HG03064 (cell line): ENCODE measurements around the gene NME7.
"Not testable (repeated sequence)": the region's sequence is repeated elsewhere in the genome, so short reads cannot be mapped to it uniquely, and the experiment has no call there.

Source experiments
- ATAC-seq: cut with Tn5 transposase; IDR thresholded peaks from one replicate; pipeline ENCODE4 v1.9.1; 2021; ENCODE audit warnings: low read depth; ENCODE audit not compliant: unreplicated experiment

NME7 gene

DNA sequence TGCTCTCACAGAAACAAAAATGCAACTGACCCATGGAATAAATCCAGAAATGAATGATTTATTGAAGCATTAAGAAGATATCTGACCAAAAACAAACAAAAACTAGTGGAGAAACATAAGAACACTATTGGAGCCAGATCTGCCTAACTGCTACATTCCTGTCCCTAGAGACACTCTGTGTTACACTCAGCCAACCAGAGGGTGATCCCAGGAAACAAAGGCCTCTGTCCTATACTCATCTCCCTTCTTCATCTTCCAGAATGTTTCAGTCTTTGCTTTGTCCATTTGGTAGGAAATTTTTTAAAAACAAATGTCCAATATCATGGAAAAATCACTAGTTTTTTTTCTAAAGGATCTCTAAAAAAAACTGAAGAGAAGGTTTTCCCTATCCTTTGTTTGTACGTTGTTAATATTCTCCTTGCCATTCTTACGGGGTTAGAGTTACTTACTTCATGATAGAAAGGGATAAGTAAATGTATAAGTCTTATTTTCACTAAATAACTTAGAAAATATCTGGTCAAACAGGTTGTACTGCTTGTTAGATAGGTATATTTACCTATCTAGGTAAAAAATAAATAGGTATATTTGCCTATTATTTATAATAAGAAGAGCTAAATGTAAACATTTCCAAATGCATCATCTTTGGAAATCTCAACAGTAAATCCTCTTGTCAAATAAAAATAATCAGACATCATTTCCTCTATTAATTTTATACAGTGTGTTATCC is 59.1 kb downstream of the NME7 start:
- no peak for ATAC-seq

DNA sequence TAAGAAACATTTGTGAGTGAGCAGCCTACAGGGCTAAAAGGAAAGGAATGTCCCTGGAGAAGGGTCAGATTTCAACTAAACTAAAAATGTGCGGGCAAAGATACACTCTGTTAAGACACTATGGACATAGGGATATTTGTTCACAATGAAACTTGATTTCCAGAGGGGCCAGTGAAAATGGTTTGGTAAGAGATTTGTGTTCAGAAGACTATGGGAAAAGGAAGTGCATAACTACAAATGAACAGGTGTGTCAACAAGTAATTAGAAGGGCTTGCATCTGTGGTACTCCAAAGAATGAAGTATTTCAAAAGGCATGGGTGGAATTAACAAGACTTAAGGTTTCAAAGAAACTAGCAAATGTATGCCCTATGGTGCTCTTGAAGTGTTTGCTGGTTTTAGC is 60.4 kb downstream of the NME7 start:
- ATAC-seq: no peak

DNA sequence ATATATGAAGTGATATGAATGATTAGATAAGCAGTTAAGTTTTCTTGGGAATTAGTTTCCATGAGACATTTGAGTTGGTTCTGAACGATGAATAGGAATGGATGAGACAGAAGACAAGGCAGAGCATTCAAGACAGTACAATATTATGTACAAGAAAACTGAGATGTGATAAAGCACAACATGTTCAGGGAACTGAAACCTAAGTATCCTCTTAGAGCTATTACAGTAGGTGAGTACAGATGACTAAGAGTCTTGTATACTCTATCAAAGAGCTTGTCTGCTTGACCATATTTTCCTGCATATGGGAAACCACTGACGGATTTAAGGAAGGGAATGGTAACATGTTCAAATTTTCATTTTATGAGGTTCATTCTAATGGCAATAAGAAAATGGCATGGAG is 61.6 kb downstream of the NME7 start:
- ATAC-seq: no peak

DNA sequence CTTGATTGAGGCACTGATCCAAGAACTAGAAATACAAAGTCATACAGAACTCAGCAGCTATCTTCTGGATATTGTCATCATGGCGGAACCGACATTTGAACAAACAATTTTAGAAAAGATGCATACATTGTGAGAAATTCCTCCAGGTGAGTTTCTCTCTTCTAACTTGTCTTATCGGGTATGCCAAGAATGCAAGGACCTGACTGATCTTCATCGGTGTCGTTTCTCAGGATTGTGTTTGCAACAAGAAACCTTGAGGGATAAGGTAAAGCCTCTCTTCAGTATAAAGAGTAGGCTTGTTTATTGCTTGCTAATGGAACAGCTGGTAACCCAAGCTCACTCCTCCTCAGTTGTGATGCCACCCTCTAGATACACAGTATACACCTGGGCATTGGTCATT is 62.2 kb downstream of the NME7 start:
- no peak for ATAC-seq

DNA sequence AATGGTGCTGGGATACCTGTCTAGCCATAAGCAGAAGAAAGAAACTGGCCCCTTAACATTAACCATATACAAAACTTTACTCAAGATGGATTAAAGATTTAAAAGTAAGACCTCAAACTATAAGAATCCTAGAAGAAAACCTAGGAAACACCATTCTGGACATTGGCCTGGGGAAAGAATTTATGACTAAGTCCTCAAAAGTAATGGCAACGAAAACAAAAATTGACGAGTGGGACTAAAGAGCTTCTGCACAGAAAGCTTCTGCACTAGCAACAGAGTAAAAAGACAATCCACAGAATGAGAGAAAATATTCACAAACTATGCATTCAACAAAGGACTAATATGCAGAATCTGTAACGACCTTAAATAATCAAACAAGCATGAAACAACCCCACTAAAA is 66.7 kb downstream of the NME7 start:
- no peak for ATAC-seq

DNA sequence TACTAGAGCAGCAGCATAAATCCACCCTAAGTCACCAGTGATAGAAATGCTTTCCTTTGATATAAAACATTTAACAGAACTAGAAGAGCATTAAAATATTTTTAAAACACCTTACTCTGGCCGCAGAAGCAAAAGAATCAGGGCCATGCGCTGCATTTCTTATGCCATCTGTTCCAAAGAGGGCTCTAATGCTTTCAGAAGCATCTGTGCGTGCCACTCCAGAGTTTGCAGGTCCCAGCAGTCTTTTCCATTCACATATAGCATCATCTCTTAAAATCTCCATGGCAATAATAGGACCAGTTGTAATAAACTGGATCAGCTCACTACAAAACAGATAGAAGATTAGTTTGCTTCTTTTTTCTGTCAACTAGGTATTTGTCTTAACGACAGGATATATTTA is 69.2 kb downstream of the NME7 start:
- ATAC-seq: no peak

DNA sequence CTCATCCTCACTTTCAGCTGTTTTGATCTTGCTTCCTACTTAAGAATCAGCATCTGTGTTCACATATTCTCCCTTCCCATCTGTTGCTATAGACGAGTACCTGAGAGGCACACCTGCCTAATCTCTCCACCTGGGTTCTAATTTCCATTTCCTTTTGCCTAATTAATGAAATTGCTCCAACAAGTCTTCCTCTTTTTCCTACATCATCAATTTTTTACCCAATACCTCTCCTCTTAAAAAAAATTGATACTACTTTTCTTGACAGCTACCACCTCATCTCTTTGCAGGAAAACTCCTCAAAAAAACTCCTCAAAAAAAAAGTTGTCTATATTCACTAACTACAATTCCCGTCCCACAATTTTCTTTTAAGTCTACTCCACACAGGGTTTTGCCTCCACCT is 71.8 kb downstream of the NME7 start:
- no peak for ATAC-seq

DNA sequence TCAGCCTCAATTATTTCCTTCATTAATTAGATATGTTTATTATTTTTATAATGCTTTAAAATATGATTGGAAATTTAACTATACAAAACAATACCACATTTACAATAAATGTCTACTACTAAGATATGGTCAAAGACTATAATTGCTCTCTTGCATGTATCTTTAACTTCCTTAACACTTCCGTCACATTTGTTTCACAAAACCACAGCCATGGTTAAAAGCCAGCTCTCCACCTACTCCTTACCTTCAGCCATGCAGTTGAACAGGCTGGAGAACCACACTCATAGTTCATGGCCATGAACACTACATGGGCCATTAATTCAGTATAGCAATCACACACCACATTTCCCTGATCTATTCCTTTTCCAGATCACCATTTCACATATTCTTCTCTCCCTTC is 72.2 kb downstream of the NME7 start:
- ATAC-seq: no peak

DNA sequence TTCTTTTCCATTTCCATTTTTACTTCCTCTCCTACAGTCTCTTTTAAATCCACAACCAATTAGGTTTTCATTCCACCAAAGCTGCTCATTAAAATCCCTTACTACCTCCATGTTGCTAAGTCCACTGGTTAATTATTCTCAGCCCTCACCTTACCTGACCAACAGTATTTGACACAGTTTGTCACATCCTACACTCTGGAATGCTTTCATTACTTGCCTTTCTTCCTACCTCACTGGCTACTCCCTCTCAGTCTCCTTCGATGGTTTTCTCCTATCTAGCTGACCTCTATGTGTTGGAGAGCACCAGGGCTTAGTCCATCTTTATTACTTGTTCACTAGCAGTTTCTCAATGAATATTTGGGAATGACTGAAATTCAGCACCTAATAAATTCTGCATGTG is 78.6 kb downstream of the NME7 start:
- no peak for ATAC-seq

DNA sequence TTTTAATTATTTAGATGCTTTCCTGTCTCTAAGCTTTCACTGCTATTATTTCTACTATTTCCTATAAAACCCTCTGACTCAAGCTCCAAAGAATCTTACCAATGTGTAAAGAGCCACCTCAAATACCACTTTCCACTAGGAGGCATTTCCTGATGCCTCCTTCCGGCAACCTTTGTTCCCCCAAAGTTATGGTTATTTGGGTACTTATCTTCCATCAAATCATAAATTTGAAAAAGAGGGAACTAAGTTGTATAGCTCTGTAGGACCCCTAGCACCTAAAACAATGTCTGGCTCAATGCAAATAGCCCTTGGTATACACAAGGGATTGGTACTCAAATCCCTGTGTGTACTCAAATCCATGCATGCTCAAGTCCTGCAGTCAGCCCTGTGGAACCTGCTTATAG is 79.6 kb downstream of the NME7 start:
- no peak for ATAC-seq

DNA sequence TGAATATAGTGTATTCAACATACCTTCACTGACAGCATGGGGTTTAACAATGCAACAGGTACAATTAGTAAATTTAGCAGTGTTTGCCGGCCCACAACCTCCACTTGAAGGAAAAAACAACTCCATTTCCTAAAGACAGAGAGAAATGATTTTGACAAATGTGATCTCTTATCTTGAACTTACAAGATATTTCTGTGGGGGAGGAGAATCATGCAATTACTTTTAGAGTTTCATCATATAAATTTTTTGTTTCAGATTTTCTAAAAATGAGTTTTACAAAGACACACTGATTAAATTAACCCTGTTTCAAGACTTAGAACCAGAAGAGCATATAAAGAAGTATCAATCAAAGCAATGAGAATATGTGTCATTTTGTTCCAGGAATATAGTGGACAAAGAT is 80.3 kb downstream of the NME7 start:
- ATAC-seq: no peak

DNA sequence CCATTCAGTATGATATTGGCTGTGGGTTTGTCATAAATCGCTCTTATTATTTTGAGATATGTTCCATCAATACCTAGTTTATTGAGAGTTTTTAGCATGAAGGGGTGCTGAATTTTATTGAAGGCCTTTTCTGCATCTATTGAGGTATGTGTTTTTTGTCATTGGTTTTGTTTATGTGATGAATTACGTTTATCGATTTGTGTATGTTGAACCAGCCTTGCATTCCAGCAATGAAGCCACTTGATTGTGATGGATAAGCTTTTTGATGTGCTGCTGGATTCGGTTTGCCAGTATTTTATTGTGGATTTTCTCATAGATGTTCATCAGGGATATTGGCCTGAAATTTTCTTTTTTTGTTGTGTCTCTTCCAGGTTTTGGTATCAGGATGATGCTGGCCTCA is 86.0 kb downstream of the NME7 start:
- ATAC-seq: not testable (repeated sequence)

DNA sequence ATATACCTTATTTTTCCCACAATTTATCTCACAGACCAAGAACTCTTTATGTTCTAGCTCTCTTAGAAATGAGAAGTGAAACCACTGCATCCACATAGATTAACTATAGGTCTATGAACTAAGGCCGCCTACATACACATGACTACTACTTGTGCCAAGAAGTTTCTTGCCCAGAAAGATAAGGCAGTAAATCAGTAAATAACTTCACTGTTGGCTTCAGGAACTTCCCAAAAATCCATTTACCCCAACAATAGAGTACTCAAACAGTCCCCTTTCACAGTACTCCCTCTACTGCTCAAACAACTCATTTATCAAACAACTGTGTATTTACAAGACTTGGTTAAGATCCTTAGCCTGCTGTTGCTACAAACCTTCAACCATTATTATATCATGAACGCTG is 96.5 kb downstream of the NME7 start:
- peak; percentile 73 for ATAC-seq

DNA sequence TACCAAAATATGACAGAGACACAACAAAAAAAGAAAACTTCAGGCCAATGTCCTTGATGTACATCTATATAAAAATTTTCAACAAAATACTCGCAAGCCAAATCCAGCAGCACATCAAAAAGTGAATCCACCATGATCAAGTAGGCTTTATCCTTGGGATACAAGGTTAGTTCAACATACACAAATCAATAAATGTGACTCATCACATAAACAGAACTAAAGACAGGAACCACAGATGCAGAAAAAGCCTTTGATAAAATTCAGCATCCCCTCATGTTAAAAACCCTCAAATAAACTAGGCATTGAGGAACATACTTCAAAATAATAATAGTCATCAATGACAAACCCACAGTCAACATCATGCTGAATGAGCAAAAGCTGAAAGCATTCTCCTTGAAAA is 101.5 kb downstream of the NME7 start:
- ATAC-seq: no peak

DNA sequence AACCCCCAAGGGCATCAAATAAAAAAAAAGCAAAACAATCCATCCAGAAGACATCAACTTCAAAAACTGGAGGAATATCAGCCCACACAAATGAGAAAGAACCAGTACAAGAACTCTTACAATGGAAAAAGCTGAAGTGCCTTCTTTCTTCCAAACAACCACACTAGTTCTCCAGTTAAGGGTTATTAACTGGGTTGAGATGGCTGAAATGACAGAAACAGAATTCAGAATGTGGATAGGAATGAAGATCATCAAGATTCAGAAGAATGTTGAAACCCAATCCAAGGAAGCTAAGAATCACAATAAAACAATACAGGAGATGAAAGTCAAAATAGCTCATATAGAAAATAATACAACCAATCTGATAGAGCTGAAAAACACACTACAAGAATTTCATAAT is 104.5 kb downstream of the NME7 start:
- no peak for ATAC-seq

DNA sequence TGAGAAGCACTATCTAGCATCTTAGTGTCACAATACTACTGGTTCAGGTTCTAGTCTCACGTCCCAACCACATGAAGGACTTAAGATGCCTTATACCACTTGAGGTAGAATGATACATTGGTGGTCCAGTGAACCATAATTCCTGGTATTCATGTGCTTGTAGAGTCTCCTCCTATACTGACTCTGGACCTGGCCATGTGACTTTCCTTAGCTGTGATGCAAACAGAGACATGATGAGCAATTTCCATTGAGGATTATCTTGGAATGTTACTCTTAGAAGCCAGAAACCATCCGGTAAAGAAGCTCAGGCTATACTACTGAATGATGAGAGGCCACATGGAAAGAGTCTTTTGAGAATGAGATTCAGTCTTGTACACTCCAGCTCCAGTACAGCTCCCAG is 105.7 kb downstream of the NME7 start:
- ATAC-seq: no peak

DNA sequence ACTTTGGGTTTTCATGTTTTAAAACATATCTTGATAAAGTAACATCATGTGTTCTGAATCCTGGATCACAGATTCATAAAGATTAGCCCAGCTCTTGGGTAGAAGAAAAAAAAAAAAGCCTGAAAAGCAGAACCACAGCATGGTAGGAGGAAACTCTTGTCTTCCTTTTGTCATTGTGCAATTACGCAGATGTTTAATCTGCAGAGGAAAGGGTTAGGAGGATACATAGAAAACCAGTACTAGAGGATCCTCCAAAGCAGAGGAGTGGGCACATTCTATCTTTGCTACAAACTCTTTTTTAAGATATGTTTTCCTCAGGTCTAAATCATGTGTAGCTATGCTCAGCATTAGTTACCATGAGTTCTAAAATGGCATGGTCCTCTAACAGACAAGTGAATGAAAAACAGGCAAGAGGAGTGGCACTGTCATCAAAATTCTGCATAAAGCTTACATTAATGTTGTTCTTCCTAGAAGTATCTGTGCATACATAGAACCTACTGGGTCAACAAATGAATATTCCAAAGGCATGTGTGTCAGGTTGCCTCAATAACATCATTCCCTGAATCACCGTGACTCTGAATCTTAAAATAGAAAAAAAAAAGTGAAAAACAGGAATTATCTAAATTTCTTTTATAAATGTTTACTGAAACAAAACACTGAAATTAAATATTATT is 107.0 kb downstream of the NME7 start:
- ATAC-seq: no peak

DNA sequence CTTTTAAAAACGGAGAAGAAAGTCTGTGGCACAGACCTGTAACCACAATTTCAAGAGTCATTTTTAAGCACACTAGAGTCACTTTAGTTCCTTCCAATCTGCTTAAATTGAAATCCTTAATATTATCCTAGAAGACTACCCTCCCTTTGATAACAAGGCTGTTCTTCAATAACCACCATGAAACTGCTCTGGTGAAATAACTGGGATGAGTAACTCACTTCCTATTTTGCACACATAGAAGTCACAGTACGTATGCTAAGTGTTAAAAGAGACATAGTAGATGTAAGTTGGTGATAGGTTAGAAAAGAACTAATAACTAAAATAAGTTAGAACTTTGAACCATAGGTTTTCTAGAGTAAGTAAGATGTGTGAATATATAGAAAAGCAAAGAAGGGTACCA is 107.8 kb downstream of the NME7 start:
- no peak for ATAC-seq

DNA sequence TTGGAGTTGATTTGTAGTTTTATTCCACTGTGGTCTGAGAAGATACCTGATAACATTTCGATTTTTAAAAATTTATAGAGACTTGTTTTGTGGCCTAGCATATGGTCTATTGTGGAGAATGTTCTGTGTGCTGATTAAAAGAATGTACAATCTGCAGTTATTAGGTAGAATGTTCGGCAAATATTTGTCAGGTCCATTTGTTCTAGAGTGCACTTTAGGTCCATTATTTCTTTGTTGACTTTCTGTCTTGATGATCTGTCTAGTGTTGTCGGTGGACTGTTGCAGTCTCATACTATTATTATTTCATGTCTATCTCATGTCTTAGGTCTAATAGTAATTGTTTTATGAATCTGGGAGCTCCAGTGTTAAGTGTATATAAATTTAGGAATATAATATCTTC is 116.8 kb downstream of the NME7 start:
- no peak for ATAC-seq

DNA sequence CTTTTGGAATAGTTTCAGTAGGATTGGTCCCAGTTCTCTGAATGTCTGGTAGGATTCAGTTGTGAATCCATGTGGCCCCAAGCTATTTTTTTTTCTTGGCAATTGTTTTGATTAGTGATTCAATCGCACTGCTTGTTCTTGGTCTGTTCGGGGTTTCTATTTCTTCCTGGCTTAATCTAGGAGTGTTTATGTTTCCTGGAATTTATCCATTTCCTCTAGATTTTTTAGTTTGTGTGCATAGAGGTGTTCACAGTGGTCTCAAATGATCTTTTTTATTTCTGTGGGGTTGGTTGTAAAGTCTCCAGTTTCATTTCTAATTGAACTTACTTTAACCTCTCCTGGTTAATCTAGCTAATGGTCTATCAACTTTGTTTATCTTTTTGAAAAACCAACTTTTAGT is 117.6 kb downstream of the NME7 start:
- ATAC-seq: no peak

DNA sequence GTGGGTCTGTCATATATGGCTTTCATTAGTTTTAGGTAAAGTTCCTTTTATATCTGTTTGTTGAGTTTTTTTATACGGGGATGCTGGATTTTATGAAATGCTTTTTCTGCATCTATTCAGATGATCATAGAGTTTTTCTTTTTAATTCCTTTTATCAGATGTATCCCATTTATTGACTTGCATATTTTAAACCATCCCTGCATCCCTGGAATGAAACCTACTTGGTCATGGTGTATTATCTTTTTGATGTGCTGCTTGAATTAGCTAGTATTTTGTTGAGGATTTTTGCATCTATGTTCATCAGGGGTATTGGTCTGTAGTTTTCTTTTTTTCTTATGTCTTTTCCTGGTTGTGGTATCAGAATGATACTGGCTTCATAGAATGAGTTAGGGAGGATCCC is 118.0 kb downstream of the NME7 start:
- no peak for ATAC-seq

DNA sequence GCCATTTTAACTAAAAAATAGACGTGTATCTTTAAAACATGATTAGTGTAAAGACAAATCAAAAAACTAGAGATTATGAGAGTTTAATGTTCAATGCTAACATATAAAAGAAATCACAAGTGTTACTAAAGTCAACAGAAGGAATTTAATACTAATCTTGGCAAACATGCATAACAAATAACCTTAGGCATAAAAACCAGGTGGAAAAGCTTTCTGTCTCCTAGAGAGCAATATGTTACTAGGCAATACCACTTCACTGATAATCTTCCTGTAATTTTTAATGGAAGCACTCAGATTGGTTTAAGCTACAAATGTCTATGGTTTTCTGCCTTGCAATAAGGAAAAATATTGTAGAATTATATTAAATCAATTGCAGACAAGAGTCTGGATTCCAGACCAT is 121.9 kb downstream of the NME7 start:
- no peak for ATAC-seq
